Activated naive CD4-positive, alpha-beta T cell treated with anti-CD3 and anti-CD28 coated beads, Interleukin-2, amount 50 U/mL, for 24 hours (primary cell): ENCODE measurements around the gene C2CD5.
"Not testable (repeated sequence)": the region's sequence is repeated elsewhere in the genome, so short reads cannot be mapped to it uniquely, and the experiment has no call there.

Experiments
- H3K27ac Mint-ChIP-seq: one replicate; pipeline ENCODE4 v1.8.0; 2021; ENCODE audit warnings: mild to moderate bottlenecking, mixed read lengths
- H3K27me3 Mint-ChIP-seq: one replicate; pipeline ENCODE4 v1.8.0; 2021; ENCODE audit warnings: mixed read lengths
- H3K36me3 Mint-ChIP-seq: one replicate; pipeline ENCODE4 v1.8.0; 2021; ENCODE audit warnings: mixed read lengths
- H3K4me1 Mint-ChIP-seq: one replicate; pipeline ENCODE4 v1.8.0; 2021; ENCODE audit warnings: mixed read lengths
- H3K4me3 Mint-ChIP-seq: one replicate; pipeline ENCODE4 v1.8.0; 2021; ENCODE audit warnings: mild to moderate bottlenecking, mixed read lengths
- H3K9me3 Mint-ChIP-seq: one replicate; pipeline ENCODE4 v1.8.0; 2021; ENCODE audit warnings: mixed read lengths

The C2CD5 gene

DNA sequence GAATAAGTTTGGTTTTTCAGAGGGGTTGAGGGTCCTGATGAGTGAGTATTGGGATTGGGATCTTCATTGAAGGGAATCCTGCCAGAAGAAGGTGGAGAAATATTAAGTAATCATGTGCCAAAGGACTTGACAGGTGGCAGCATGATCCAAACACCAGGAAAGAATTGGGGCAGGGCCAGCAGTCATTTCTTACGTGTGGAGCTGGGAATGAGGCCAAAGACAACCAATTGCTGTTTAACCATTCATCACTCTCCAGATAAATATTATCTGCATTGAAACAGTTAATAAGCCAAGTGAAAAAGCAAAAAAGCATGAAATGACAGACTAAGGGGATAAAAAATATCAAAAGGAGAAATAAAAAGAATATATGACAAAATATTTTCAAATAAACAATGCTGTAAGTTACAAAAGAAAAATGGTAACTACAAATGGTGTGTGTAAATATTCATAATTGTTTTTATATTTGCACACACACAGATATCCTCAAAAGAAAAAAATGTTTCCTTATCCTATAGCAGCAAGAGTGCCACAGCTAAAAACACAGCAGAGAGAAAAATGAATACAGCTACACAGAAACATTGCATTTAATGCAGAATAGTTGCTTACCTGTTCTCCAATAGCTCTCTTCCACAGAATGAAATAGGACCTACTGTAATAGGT is 26.2 kb downstream of the C2CD5 start:
- Mint-ChIP-seq H3K27ac (no peak overlapping the region), H3K27me3 (no peaks in the 10 kb centered on the region), H3K9me3 (no peaks in the 10 kb centered on the region), H3K4me1 (peaks cover 3% of the 10 kb centered on the region), H3K4me3 (no peak overlapping the region), H3K36me3 (peaks cover 16% of the 10 kb centered on the region)

DNA sequence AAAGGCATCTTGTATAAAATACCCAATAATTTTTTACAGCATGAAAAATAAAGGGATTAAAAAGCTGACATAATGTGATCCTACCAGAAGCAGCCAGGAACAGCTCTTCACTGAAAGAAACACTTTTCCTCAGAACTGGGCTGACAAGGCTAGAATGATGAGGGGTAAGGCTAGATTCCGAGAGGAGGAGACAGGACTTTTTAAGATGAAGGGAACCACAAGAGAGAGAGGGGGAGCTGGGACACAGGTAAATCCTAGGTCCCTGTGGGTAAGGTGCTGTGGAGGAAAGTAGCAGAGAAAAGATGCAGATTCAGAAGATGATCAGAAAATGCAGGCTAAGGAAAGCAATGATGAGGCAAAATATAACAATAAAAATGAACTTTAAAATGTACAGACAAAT is 29.5 kb downstream of the C2CD5 start:
- no peaks in the 10 kb centered on the region for H3K9me3 Mint-ChIP-seq
- peaks cover 14% of the 10 kb centered on the region for H3K36me3 Mint-ChIP-seq
- H3K27me3 Mint-ChIP-seq = no peaks in the 10 kb centered on the region
- peak overlapping the region; percentile 57 for H3K27ac Mint-ChIP-seq
- H3K4me1 Mint-ChIP-seq = peaks cover 3% of the 10 kb centered on the region
- H3K4me3 Mint-ChIP-seq = no peak overlapping the region

DNA sequence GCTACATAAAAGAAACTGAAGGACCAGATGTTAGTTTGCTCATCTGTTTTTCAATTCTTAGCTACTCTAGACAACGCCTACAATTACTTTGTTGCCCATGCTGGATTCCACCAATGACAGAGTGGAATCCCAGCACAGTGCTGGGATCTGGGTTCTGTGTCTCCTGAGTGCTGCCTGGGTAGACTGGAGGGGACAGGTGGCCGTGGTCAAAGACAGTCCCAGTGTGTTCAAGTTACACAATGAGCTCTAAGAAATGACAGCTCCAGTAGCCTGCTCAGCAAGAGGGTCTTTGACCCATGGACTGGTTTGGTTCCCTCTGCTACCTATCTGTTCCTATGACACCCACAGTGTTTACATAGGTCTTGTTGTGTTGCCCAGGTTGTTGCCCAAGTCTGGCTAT is 38.5 kb downstream of the C2CD5 start:
- H3K9me3 Mint-ChIP-seq = no peaks in the 10 kb centered on the region
- H3K36me3 Mint-ChIP-seq = peaks cover 7% of the 10 kb centered on the region
- no peaks in the 10 kb centered on the region for H3K27me3 Mint-ChIP-seq
- H3K4me1 Mint-ChIP-seq = no peaks in the 10 kb centered on the region
- no peak overlapping the region for H3K27ac Mint-ChIP-seq
- no peak overlapping the region for H3K4me3 Mint-ChIP-seq

DNA sequence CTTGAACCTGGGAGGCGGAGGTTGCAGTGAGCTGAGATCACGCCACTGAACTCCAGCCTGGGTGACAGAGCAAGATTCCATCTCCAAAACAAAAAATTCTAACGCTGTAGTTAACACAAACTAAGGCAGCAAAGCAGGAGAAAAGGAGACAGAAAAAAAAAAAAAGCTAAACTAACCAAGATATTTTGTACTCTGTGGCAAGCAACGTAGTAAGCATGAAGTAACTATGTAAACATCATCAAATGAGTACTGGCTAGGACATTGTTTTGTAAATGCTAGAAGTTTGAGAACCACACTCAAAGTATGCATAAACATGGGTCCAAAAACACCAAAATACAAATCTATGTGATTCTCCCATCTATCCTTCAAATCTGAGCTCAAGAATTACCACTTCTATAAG is 44.2 kb downstream of the C2CD5 start:
- Mint-ChIP-seq H3K36me3 (peaks cover 5% of the 10 kb centered on the region), H3K4me1 (no peaks in the 10 kb centered on the region), H3K4me3 (no peak overlapping the region), H3K27me3 (no peaks in the 10 kb centered on the region), H3K27ac (no peak overlapping the region), H3K9me3 (no peaks in the 10 kb centered on the region)

DNA sequence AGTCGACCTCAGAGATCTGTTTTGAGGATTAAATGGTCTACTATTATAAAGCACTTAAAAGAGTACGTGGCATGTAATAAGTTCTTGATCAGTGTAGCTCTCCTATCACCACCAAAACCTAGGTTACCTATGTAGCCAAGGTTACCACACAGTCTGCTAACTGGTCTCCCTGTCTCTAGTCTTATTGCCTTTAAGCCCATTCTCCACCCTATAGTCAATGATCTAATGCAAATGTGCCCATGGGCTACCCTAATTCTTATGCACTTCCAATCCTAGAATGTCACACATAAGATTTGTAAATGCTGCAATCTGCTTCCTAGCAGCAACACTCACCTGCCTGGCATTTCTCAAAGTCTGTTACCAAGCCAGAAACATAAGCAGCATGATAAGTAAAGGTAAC is 44.9 kb downstream of the C2CD5 start:
- no peaks in the 10 kb centered on the region for H3K27me3 Mint-ChIP-seq
- H3K36me3 Mint-ChIP-seq = peaks cover 5% of the 10 kb centered on the region
- H3K9me3 Mint-ChIP-seq = no peaks in the 10 kb centered on the region
- no peaks in the 10 kb centered on the region for H3K4me1 Mint-ChIP-seq
- H3K27ac Mint-ChIP-seq = no peak overlapping the region
- H3K4me3 Mint-ChIP-seq = no peak overlapping the region

DNA sequence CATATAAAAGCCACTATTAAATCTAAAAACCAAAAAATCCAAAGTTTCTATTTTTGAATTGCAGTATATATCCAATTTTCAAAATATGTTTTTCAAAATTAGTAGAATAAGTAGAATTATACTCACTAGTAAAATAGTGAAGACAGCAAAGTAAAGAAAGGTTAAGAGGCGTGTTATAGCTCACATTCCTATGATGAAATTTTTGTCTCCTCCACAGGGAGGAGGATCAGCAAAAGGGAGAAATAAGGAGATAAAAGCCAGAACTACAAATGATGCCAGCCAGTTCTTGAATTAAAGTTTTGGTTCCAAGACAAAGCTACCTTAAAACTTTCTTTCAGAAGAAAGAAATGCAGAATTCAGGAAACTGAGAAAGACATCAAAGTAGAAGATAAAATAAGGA is 50.0 kb downstream of the C2CD5 start:
- H3K27ac Mint-ChIP-seq = no peak overlapping the region
- no peak overlapping the region for H3K4me3 Mint-ChIP-seq
- H3K4me1 Mint-ChIP-seq = no peaks in the 10 kb centered on the region
- no peaks in the 10 kb centered on the region for H3K9me3 Mint-ChIP-seq
- H3K27me3 Mint-ChIP-seq = no peaks in the 10 kb centered on the region
- H3K36me3 Mint-ChIP-seq = peaks cover 26% of the 10 kb centered on the region

DNA sequence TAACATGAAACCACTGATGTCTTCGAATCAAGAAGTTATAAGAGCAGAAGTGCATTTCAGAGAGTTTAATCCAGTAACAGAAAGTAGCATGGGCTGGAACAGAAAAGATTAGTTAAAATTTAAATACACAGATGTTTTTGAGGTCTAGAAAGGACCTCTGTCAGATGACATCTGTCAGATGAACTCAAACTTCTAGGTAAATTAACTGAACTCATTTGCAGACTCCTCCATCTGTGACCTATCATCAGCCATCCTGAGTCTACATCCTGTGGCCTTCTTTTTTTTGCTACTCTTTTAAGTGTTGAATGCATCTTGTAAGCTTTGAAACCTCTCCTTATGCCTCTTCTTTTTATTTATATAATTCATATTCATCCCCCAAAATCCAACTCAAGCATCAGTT is 53.3 kb downstream of the C2CD5 start:
- H3K27me3 Mint-ChIP-seq = no peaks in the 10 kb centered on the region
- no peak overlapping the region for H3K4me3 Mint-ChIP-seq
- no peaks in the 10 kb centered on the region for H3K9me3 Mint-ChIP-seq
- H3K27ac Mint-ChIP-seq = no peak overlapping the region
- no peaks in the 10 kb centered on the region for H3K4me1 Mint-ChIP-seq
- peaks cover 30% of the 10 kb centered on the region for H3K36me3 Mint-ChIP-seq

DNA sequence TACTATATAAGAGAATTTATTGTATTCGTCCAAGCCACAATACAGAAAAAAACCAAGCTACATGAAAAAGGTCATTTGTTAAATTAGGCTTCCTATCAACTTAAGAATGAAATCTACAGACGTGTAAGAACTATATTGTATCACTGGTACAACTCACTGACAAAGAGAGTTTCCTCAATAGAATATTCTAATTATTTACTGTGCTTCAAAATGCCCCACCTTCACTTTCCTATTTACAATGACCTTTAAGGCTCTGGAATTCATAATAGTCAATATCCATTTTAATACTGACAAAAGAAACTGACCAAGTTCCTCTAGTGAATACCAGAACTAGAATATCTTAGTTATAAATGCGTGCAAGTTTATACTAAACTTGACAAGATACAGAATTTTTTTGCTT is 55.9 kb downstream of the C2CD5 start:
- no peaks in the 10 kb centered on the region for H3K27me3 Mint-ChIP-seq
- H3K36me3 Mint-ChIP-seq = peaks cover 36% of the 10 kb centered on the region
- no peaks in the 10 kb centered on the region for H3K9me3 Mint-ChIP-seq
- H3K4me1 Mint-ChIP-seq = no peaks in the 10 kb centered on the region
- no peak overlapping the region for H3K27ac Mint-ChIP-seq
- no peak overlapping the region for H3K4me3 Mint-ChIP-seq

DNA sequence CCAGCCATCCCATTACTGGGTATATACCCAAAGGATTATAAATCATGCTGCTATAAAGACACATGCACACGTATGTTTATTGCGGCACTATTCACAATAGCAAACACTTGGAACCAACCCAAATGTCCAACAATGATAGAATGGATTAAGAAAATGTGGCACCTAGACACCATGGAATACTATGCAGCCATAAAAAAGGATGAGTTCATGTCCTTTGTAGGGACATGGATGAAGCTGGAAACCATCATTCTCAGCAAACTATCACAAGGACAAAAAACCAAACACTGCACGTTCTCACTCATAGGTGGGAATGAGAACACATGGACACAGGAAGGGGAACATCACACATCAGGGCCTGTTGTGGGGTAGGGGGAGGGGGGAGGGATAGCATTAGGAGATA is 56.7 kb downstream of the C2CD5 start:
- H3K9me3 Mint-ChIP-seq, H3K4me3 Mint-ChIP-seq, H3K4me1 Mint-ChIP-seq, H3K27ac Mint-ChIP-seq, H3K27me3 Mint-ChIP-seq: not testable (repeated sequence)
- H3K36me3 Mint-ChIP-seq = peaks cover 35% of the 10 kb centered on the region

DNA sequence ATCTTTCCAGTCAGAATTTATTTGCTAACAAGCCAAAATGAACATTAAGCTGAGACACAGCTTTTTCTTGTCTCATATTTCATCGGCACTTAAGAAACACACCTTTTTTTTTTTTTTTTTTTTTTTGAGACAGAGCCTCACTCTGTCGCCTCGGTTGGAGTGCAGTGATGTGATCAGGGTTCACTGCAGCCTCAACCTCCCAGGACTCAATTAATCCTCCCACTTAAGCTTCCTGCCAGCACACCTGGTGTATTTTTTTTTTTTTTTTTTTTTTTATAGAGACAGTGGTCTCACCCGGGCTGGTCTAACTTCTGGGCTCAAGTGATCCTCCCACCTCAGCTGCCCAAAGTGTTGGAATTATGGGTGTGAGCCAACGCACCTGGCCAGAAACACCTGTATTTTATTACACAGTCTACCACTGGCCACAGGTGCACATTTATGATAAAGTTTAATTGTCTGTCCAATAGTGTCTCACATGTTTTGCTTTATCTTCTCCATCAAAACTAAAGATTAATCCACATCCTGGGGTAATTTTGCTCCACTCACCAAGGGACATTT is 62.7 kb downstream of the C2CD5 start:
- Mint-ChIP-seq H3K4me3 (no peak overlapping the region), H3K4me1 (peaks cover 10% of the 10 kb centered on the region), H3K36me3 (peaks cover 26% of the 10 kb centered on the region), H3K9me3 (no peaks in the 10 kb centered on the region), H3K27ac (no peak overlapping the region), H3K27me3 (no peaks in the 10 kb centered on the region)

DNA sequence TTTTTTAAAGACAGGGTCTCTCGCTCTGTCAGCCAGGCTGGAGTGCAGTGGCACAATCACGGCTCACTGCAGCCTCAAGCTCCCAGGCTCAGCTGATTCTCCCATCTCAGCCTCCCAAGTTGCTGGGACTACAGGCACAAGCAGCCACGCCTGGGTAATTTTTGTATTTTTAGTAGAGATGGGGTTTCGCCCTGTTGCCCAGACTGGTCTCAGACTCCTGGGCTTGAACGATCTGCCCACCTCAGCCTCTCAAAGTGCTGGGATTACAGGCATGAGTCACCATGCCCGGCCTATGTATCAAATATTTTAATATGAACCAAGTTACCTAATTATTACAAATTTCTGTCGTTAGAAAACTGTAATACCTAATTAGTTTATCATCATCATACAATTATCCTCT is 63.5 kb downstream of the C2CD5 start:
- H3K27me3 Mint-ChIP-seq, H3K9me3 Mint-ChIP-seq, H3K4me3 Mint-ChIP-seq, H3K4me1 Mint-ChIP-seq, H3K27ac Mint-ChIP-seq: not testable (repeated sequence)
- peaks cover 26% of the 10 kb centered on the region for H3K36me3 Mint-ChIP-seq

DNA sequence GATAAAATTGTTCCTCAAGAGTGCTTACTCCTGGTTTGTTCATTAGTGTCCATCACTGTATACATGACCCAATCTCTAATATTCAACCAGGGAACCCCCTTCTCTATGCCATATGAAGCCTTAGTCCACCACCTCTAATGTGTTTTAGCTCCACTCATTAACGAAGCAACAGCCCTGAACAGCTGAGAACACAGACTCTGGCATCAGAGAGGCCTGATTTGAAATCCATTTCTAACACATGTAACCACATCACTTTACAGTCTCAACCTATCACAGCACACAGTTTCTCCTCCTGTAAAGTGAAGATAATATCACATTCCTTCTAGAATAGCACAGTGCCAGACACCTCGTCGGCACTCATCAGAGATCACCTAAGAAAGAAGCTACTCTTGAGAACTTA is 64.3 kb downstream of the C2CD5 start:
- Mint-ChIP-seq H3K27ac (no peak overlapping the region), H3K9me3 (no peaks in the 10 kb centered on the region), H3K27me3 (no peaks in the 10 kb centered on the region), H3K4me1 (peaks cover 10% of the 10 kb centered on the region), H3K36me3 (peaks cover 27% of the 10 kb centered on the region), H3K4me3 (no peak overlapping the region)

DNA sequence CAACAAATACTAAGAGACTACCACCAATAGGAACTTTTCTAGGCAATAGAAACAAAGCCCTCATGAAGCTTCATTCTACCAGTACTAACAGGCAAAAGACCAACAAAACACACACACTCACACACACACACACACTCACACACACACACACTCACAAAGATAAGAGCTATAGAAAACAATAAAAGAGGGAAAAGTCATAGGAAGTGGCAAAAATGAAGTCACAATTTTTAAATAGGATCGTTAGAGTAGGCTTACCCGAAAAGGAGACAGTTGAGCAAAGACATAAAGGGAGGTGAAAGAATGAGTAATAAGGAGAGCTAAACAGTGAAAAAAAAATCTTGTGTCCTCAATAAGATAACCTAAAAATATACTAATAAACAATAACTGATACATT is 66.5 kb downstream of the C2CD5 start:
- Mint-ChIP-seq H3K27ac (peak overlapping the region; percentile 1), H3K9me3 (no peaks in the 10 kb centered on the region), H3K27me3 (no peaks in the 10 kb centered on the region), H3K36me3 (peaks cover 23% of the 10 kb centered on the region), H3K4me1 (peaks cover 19% of the 10 kb centered on the region), H3K4me3 (no peak overlapping the region)

DNA sequence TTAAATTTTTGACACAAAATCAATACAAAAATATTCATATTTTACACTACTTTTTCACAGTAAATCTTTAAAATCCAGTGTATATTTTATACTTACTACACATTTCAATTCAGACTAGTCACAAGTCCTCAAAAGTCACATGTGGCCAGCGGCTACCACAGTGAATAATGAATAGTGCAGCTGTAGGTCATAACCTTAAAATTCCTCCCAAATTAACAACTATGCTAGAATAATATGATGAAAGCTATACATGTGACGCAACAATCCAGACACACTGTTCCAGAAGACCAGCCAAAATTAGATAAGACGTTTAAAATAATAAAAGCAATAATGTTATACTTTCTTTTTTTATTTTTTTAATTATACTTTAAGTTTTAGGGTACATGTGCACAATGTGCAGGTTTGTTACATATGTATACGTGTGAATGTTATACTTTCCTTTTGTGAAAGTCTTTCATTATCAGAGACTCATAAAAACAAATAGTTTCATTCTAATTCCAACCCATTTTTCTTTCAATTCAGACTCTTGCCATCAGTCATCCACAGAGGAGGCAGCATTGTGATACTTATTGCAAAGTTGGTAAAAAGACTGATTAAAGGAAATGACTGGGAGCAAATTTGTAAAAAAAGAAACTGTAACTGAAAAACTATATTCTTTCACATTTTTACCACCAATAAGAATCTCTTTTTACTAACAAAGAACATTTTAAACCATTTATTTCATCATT is 67.0 kb downstream of the C2CD5 start:
- peaks cover 19% of the 10 kb centered on the region for H3K4me1 Mint-ChIP-seq
- H3K27ac Mint-ChIP-seq = no peak overlapping the region
- no peak overlapping the region for H3K4me3 Mint-ChIP-seq
- peaks cover 20% of the 10 kb centered on the region for H3K36me3 Mint-ChIP-seq
- H3K27me3 Mint-ChIP-seq = no peaks in the 10 kb centered on the region
- no peaks in the 10 kb centered on the region for H3K9me3 Mint-ChIP-seq

DNA sequence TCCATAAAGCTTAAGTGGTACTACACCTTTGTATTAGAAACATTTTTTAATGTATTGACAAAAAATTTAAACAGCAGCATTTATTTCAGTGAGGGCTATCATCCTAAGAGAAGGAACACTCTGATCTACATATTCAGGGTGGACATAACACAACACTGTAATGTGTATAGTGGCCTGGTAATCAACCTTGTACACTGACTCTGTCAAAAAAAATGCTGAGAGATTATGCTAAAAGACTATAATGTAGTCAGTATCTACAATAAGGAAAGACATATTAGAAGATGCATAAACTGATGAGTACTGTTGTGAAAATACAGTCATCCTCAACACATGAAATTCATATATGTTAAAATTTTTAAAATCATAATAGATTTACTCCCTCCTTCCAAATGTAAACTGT is 68.2 kb downstream of the C2CD5 start:
- no peaks in the 10 kb centered on the region for H3K9me3 Mint-ChIP-seq
- H3K36me3 Mint-ChIP-seq = peaks cover 16% of the 10 kb centered on the region
- H3K4me3 Mint-ChIP-seq = no peak overlapping the region
- no peaks in the 10 kb centered on the region for H3K27me3 Mint-ChIP-seq
- no peak overlapping the region for H3K27ac Mint-ChIP-seq
- peaks cover 19% of the 10 kb centered on the region for H3K4me1 Mint-ChIP-seq

DNA sequence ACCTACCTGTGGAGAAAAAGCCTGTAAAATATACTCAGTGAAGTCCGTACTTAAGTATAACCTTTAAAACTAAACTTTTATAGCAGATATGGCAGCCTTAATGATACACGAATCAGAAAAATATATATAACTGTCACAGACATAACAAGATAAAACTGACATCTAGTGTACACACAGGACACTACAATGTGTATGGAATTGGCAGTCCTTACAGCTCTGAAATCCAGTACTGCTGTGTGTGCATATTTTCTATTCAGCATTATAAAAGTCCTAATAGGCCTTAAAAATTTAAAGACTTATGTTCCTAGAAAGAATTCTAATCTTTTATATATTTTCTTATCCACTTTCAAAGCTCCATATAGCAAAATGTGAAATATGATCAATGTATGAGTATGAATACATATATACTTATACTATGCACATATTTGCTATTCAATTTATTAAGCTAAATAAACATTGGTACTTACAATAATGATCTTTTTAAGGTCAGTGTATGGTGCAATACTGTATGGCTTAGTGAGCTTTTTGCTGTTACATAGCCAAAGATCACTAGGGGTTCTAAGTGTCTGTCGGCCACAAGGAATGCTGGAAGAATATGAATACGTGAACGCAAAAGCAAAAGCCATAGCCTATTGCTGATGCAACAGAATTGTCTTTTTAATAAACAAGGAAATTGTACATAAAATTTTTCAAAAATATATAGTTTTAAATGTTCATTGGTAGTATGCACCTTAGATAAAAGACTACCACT is 69.2 kb downstream of the C2CD5 start:
- H3K9me3 Mint-ChIP-seq = no peaks in the 10 kb centered on the region
- H3K27me3 Mint-ChIP-seq = no peaks in the 10 kb centered on the region
- H3K4me1 Mint-ChIP-seq = peaks cover 26% of the 10 kb centered on the region
- peaks cover 21% of the 10 kb centered on the region for H3K36me3 Mint-ChIP-seq
- no peak overlapping the region for H3K4me3 Mint-ChIP-seq
- no peak overlapping the region for H3K27ac Mint-ChIP-seq
